Neural progenitor cell (in vitro differentiated cells): ENCODE measurements around the gene SDHD. TPM values are rescaled to one million over a fixed set of nuclear protein-coding genes. Genes with fewer than 3 reads are reported as not detected.

Experiments used
- DNase-seq: peaks from one replicate; pipeline ENCODE4 v3.0.0-alpha.2; 2016; ENCODE audit warnings: low spot score
- H2AFZ ChIP-seq: fragments of 200-600 bp; sonication (generic); replicated peaks from 2 replicates; pipeline ENCODE4 v1.6.1; 2016; ENCODE audit warnings: antibody characterized with exemption
- H3F3A ChIP-seq: fragments of 200-600 bp; sonication (generic); 2 replicates; pipeline ENCODE4 v1.6.1; 2016; ENCODE audit warnings: antibody characterized with exemption, low read depth
- H3K27ac ChIP-seq: fragments of 200-600 bp; sonication (generic); 2 replicates; pipeline ENCODE4 v1.5.1; 2016; ENCODE audit warnings: mild to moderate bottlenecking
- H3K27me3 ChIP-seq: fragments of 200-600 bp; sonication (generic); 2 replicates; pipeline ENCODE4 v1.6.1; 2016; ENCODE audit warnings: mild to moderate bottlenecking, moderate library complexity
- H3K36me3 ChIP-seq: fragments of 200-600 bp; sonication (generic); 2 replicates; pipeline ENCODE4 v1.5.1; 2016
- H3K4me1 ChIP-seq: fragments of 200-600 bp; sonication (generic); 2 replicates; pipeline ENCODE4 v1.6.1; 2016; ENCODE audit warnings: mixed run types
- H3K4me2 ChIP-seq: fragments of 200-600 bp; sonication (generic); 2 replicates; pipeline ENCODE4 v1.6.1; 2016
- H3K4me3 ChIP-seq: fragments of 200-600 bp; sonication (generic); 2 replicates; pipeline ENCODE4 v1.5.1; 2016
- H3K79me2 ChIP-seq: fragments of 200-600 bp; sonication (generic); 2 replicates; pipeline ENCODE4 v1.6.1; 2016; ENCODE audit warnings: low read depth
- H3K9ac ChIP-seq: fragments of 200-600 bp; sonication (generic); 2 replicates; pipeline ENCODE4 v1.6.1; 2016
- H3K9me3 ChIP-seq: fragments of 200-600 bp; sonication (generic); 2 replicates; pipeline ENCODE4 v1.5.1; 2016; ENCODE audit warnings: low read depth
- H4K20me1 ChIP-seq: fragments of 200-600 bp; sonication (generic); 2 replicates; pipeline ENCODE4 v1.6.1; 2016; ENCODE audit warnings: low read depth
- H3K27ac Mint-ChIP-seq: 3 replicates; pipeline ENCODE4 v1.8.0; 2021; ENCODE audit warnings: mixed read lengths
- H3K27me3 Mint-ChIP-seq: 2 replicates; pipeline ENCODE4 v1.8.0; 2022; ENCODE audit warnings: low read depth, mild to moderate bottlenecking, inconsistent platforms, moderate library complexity, mixed read lengths; ENCODE audit not compliant: insufficient read depth
- H3K36me3 Mint-ChIP-seq: 3 replicates; pipeline ENCODE4 v1.8.0; 2021; ENCODE audit warnings: mixed read lengths
- H3K4me1 Mint-ChIP-seq: 3 replicates; pipeline ENCODE4 v1.8.0; 2021; ENCODE audit warnings: mixed read lengths
- H3K4me3 Mint-ChIP-seq: 3 replicates; pipeline ENCODE4 v1.8.0; 2021; ENCODE audit warnings: mild to moderate bottlenecking, moderate library complexity, mixed read lengths
- H3K9me3 Mint-ChIP-seq: 3 replicates; pipeline ENCODE4 v1.8.0; 2020; ENCODE audit warnings: mixed read lengths
- EZH2 ChIP-seq: fragments of 200-600 bp; sonication (generic); IDR thresholded peaks from 2 replicates; pipeline ENCODE4 v1.6.1; 2017; ENCODE audit warnings: antibody characterized with exemption, mild to moderate bottlenecking, moderate library complexity
- EZH2phosphoT487 ChIP-seq: fragments of 200-600 bp; sonication (generic); IDR thresholded peaks from 2 replicates; pipeline ENCODE4 v1.6.1; 2017; ENCODE audit warnings: antibody characterized with exemption
- total RNA-seq: library from RNA; depleted of rRNA; stranded (reverse); fragments of >200 nt; gene quantifications from 2 replicates; pipeline ENCODE4 v1.2.3, GENCODE V29; 2015; ENCODE audit warnings: low replicate concordance
- TF ChIP-seq, protein P1 (sequence below): fragments of 200-600 bp; sonication (generic); IDR thresholded peaks from 2 replicates; pipeline ENCODE4 v1.5.1; 2017; ENCODE audit warnings: antibody characterized with exemption, mild to moderate bottlenecking

Gene SDHD
- total RNA-seq, 1 donor from 2014 or later: 75.4 TPM

GRCh38 chr11:112128483-112129121 lies 41.9 kb downstream of the SDHD start:
- Histone ChIP-seq H2AFZ (no peak overlapping the region), H4K20me1 (no peaks in the 10 kb centered on the region), H3K4me3 (no peak overlapping the region), H3K4me1 (no peaks in the 10 kb centered on the region), H3K9me3 (no peaks in the 10 kb centered on the region), H3K36me3 (no peaks in the 10 kb centered on the region), H3K27ac (no peak overlapping the region), H3K4me2 (no peak overlapping the region), H3F3A (no peaks in the 10 kb centered on the region), H3K9ac (no peak overlapping the region), H3K27me3 (no peaks in the 10 kb centered on the region), H3K79me2 (no peaks in the 10 kb centered on the region)
- DNase-seq: no peak
- H3K27me3 Mint-ChIP-seq: no peaks in the 10 kb centered on the region
- no peaks in the 10 kb centered on the region for H3K4me1 Mint-ChIP-seq
- no peaks in the 10 kb centered on the region for H3K9me3 Mint-ChIP-seq
- TF ChIP-seq EZH2phosphoT487 (no peak), EZH2 (no peak)
- TF ChIP-seq, protein P1, sequence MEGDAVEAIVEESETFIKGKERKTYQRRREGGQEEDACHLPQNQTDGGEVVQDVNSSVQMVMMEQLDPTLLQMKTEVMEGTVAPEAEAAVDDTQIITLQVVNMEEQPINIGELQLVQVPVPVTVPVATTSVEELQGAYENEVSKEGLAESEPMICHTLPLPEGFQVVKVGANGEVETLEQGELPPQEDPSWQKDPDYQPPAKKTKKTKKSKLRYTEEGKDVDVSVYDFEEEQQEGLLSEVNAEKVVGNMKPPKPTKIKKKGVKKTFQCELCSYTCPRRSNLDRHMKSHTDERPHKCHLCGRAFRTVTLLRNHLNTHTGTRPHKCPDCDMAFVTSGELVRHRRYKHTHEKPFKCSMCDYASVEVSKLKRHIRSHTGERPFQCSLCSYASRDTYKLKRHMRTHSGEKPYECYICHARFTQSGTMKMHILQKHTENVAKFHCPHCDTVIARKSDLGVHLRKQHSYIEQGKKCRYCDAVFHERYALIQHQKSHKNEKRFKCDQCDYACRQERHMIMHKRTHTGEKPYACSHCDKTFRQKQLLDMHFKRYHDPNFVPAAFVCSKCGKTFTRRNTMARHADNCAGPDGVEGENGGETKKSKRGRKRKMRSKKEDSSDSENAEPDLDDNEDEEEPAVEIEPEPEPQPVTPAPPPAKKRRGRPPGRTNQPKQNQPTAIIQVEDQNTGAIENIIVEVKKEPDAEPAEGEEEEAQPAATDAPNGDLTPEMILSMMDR: no peak
- H3K36me3 Mint-ChIP-seq: no peaks in the 10 kb centered on the region
- H3K4me3 Mint-ChIP-seq: no peak overlapping the region
- no peak overlapping the region for H3K27ac Mint-ChIP-seq

DNA sequence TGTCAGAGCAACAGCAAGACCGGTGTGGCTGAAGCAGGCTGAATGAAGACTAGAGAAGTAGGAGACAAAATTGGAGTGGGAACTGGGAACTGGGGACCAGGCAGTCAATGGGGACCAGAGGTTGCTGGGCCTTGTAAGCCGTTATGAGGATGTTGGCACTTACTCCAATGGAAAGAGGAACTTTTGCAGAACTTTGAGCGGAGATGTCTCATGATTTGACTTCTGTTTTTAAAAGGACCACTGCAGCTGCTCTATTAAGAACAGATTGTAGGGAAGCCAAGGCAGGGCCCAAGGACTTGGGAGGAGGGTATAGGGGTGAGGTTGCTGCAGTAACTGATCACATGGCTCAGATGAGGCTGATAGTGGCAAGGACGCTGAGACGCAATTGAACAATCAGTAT lies 43.0 kb downstream of the SDHD start:
- H3K9ac ChIP-seq: no peak overlapping the region
- H3K9me3 Mint-ChIP-seq: no peaks in the 10 kb centered on the region
- H4K20me1 ChIP-seq: no peaks in the 10 kb centered on the region
- H3K4me3 ChIP-seq: no peak overlapping the region
- TF ChIP-seq, protein P1: no peak
- TF ChIP-seq EZH2phosphoT487 (no peak), EZH2 (no peak)
- H3K9me3 ChIP-seq: no peaks in the 10 kb centered on the region
- H3F3A ChIP-seq: no peaks in the 10 kb centered on the region
- no peak overlapping the region for H3K4me2 ChIP-seq
- H3K4me3 Mint-ChIP-seq: no peak overlapping the region
- H3K36me3 Mint-ChIP-seq: no peaks in the 10 kb centered on the region
- H3K79me2 ChIP-seq: no peaks in the 10 kb centered on the region
- no peak for DNase-seq
- no peaks in the 10 kb centered on the region for H3K4me1 Mint-ChIP-seq
- no peaks in the 10 kb centered on the region for H3K27me3 Mint-ChIP-seq
- H3K27ac ChIP-seq: no peak overlapping the region
- H3K36me3 ChIP-seq: no peaks in the 10 kb centered on the region
- no peak overlapping the region for H2AFZ ChIP-seq
- H3K4me1 ChIP-seq: no peaks in the 10 kb centered on the region
- H3K27ac Mint-ChIP-seq: no peak overlapping the region
- no peaks in the 10 kb centered on the region for H3K27me3 ChIP-seq

GRCh38 chr11:112132737-112133136 lies 46.1 kb downstream of the SDHD start:
- no peak overlapping the region for H2AFZ ChIP-seq
- Mint-ChIP-seq H3K9me3 (no peaks in the 10 kb centered on the region), H3K36me3 (no peaks in the 10 kb centered on the region), H3K4me1 (no peaks in the 10 kb centered on the region), H3K4me3 (no peak overlapping the region), H3K27ac (no peak overlapping the region), H3K27me3 (peaks cover 2% of the 10 kb centered on the region)
- H3K4me2 ChIP-seq: no peak overlapping the region
- no peak for DNase-seq
- H4K20me1 ChIP-seq: no peaks in the 10 kb centered on the region
- no peaks in the 10 kb centered on the region for H3F3A ChIP-seq
- H3K27me3 ChIP-seq: no peaks in the 10 kb centered on the region
- no peak for TF ChIP-seq EZH2
- no peak for TF ChIP-seq EZH2phosphoT487
- TF ChIP-seq, protein P1: no peak
- H3K9ac ChIP-seq: no peak overlapping the region
- H3K79me2 ChIP-seq: no peaks in the 10 kb centered on the region
- H3K9me3 ChIP-seq: no peaks in the 10 kb centered on the region
- no peak overlapping the region for H3K4me3 ChIP-seq
- no peak overlapping the region for H3K27ac ChIP-seq
- H3K4me1 ChIP-seq: no peaks in the 10 kb centered on the region
- no peaks in the 10 kb centered on the region for H3K36me3 ChIP-seq
